Measurements from ENCODE around the gene RNU1-4.
"Not testable (repeated sequence)": the region's sequence is repeated elsewhere in the genome, so short reads cannot be mapped to it uniquely, and the experiment has no call there.

DNA sequence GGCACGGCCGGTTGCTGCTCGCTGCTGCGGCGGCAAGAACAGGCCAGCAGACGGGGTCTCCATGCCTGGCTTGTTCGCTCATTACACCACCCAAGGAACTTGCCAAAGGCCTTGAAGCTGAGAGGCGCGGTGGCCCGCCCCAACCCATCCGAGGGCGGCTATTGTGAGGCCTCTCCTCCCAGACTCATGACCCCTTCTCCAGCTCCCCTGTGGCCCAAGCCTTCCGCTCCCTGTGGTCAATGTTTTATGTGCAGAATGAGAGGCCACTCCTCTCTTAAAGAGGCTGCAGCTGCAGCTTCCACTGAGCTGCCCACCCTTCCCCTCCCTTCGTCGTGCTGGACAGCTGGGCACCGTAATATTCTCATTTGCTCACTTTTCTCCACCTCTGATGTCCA, 46.0 kb upstream of the RNU1-4 start:
- not testable (repeated sequence) for TF ChIP-seq CTCF (IDR thresholded peaks at IDR 0.05); EP300 (IDR thresholded peaks at IDR 0.05); POLR2A (IDR thresholded peaks at IDR 0.05; ENCODE audit: low read depth)
